T-helper 17 cell (primary cell): ENCODE measurements around the gene CAMK2D. TPM values are rescaled to one million over a fixed set of nuclear protein-coding genes. Genes with fewer than 3 reads are reported as not detected.

Experiments
- ATAC-seq: fragments of 150-1000 bp; cut with Tn5 transposase; 2 replicates; pipeline ENCODE4 v1.10.0; 2021; ENCODE audit warnings: mild to moderate bottlenecking, moderate library complexity
- DNase-seq, 3 donors: peaks; one replicate each; pipeline versions ENCODE4 v3.0.0 to v3.0.0-alpha.2; 2020 to 2021
- H3K9me3 ChIP-seq: one replicate; pipeline ENCODE4 v1.7.0; 2013; ENCODE audit warnings: low read length, mild to moderate bottlenecking; ENCODE audit not compliant: control insufficient read depth, poor library complexity, severe bottlenecking
- H3K27ac Mint-ChIP-seq: one replicate; pipeline ENCODE4 v1.8.0; 2022; ENCODE audit warnings: mild to moderate bottlenecking, moderate library complexity, mixed read lengths
- H3K27me3 Mint-ChIP-seq: one replicate; pipeline ENCODE4 v1.8.0; 2022; ENCODE audit warnings: mixed read lengths
- H3K36me3 Mint-ChIP-seq: one replicate; pipeline ENCODE4 v1.8.0; 2022; ENCODE audit warnings: low read depth, mixed read lengths
- H3K4me1 Mint-ChIP-seq: one replicate; pipeline ENCODE4 v1.8.0; 2022; ENCODE audit warnings: mild to moderate bottlenecking, mixed read lengths
- H3K4me3 Mint-ChIP-seq: one replicate; pipeline ENCODE4 v1.8.0; 2022; ENCODE audit warnings: mild to moderate bottlenecking, moderate library complexity, mixed read lengths
- total RNA-seq, 4 donors: library from RNA in 2 of 4; stranded (reverse) in 2 of 4; gene quantifications; one replicate each; pipeline ENCODE4 v1.2.3 and lab custom pipeline; 2022 to 2026

CAMK2D gene
- total RNA-seq, 2 donors from 2014 or later, result 28.6 to 31.6 TPM

- no peak overlapping the region for H3K27ac Mint-ChIP-seq
- H3K9me3 ChIP-seq, result no peaks in the 10 kb centered on the region
- DNase-seq (no peak), ATAC-seq (peak; percentile 36)
- no peaks in the 10 kb centered on the region for H3K27me3 Mint-ChIP-seq
- peaks cover 7% of the 10 kb centered on the region for H3K36me3 Mint-ChIP-seq
- no peak overlapping the region for H3K4me3 Mint-ChIP-seq
- peaks cover 9% of the 10 kb centered on the region for H3K4me1 Mint-ChIP-seq
These were observed 172.5 kb downstream of the CAMK2D start for GRCh38 chr4:113588895-113589668.

GRCh38 chr4:113587640-113588275, 173.8 kb downstream of the CAMK2D start:
- Mint-ChIP-seq H3K36me3 (peaks cover 7% of the 10 kb centered on the region), H3K27me3 (no peaks in the 10 kb centered on the region), H3K4me1 (peaks cover 4% of the 10 kb centered on the region), H3K4me3 (no peak overlapping the region), H3K27ac (no peak overlapping the region)
- no peaks in the 10 kb centered on the region for H3K9me3 ChIP-seq
- DNase-seq (no peak), ATAC-seq (no peak)

GRCh38 chr4:113587156-113587555, 174.4 kb downstream of the CAMK2D start:
- no peak for ATAC-seq
- no peaks in the 10 kb centered on the region for H3K9me3 ChIP-seq
- no peak overlapping the region for H3K4me3 Mint-ChIP-seq
- peaks cover 7% of the 10 kb centered on the region for H3K36me3 Mint-ChIP-seq
- no peaks in the 10 kb centered on the region for H3K27me3 Mint-ChIP-seq
- H3K4me1 Mint-ChIP-seq, result peaks cover 4% of the 10 kb centered on the region
- DNase-seq, result no peak
- H3K27ac Mint-ChIP-seq, result no peak overlapping the region

GRCh38 chr4:113586072-113586471, 175.5 kb downstream of the CAMK2D start:
- Mint-ChIP-seq H3K27me3 (no peaks in the 10 kb centered on the region), H3K27ac (no peak overlapping the region), H3K4me3 (no peak overlapping the region), H3K4me1 (peaks cover 9% of the 10 kb centered on the region), H3K36me3 (peaks cover 11% of the 10 kb centered on the region)
- ATAC-seq (no peak), DNase-seq (no peak)
- no peaks in the 10 kb centered on the region for H3K9me3 ChIP-seq

- H3K9me3 ChIP-seq, result no peaks in the 10 kb centered on the region
- Mint-ChIP-seq H3K27ac (no peak overlapping the region), H3K4me3 (no peak overlapping the region), H3K4me1 (peaks cover 10% of the 10 kb centered on the region), H3K27me3 (no peaks in the 10 kb centered on the region), H3K36me3 (peaks cover 11% of the 10 kb centered on the region)
- no peak for DNase-seq
- ATAC-seq, result no peak
These were observed 177.0 kb downstream of the CAMK2D start for GRCh38 chr4:113584407-113585150.

- Mint-ChIP-seq H3K4me3 (no peak overlapping the region), H3K4me1 (peaks cover 21% of the 10 kb centered on the region), H3K27ac (no peak overlapping the region), H3K27me3 (no peaks in the 10 kb centered on the region), H3K36me3 (peaks cover 12% of the 10 kb centered on the region)
- no peaks in the 10 kb centered on the region for H3K9me3 ChIP-seq
- DNase-seq (no peak), ATAC-seq (no peak)
These were observed 178.8 kb downstream of the CAMK2D start for GRCh38 chr4:113582737-113583136.

GRCh38 chr4:113579360-113579759, 182.2 kb downstream of the CAMK2D start:
- ATAC-seq (no peak), DNase-seq (no peak)
- H3K9me3 ChIP-seq, result no peaks in the 10 kb centered on the region
- Mint-ChIP-seq H3K36me3 (peaks cover 12% of the 10 kb centered on the region), H3K27me3 (no peaks in the 10 kb centered on the region), H3K4me1 (peaks cover 43% of the 10 kb centered on the region), H3K27ac (no peak overlapping the region), H3K4me3 (no peak overlapping the region)

GRCh38 chr4:113576947-113577678, 184.4 kb downstream of the CAMK2D start:
- Mint-ChIP-seq H3K36me3 (peaks cover 10% of the 10 kb centered on the region), H3K4me1 (peaks cover 45% of the 10 kb centered on the region), H3K27ac (peak overlapping the region; percentile 76), H3K4me3 (peak overlapping the region; percentile 67), H3K27me3 (no peaks in the 10 kb centered on the region)
- ATAC-seq (no peak), DNase-seq (no peak)
- no peaks in the 10 kb centered on the region for H3K9me3 ChIP-seq

- peaks cover 43% of the 10 kb centered on the region for H3K4me1 Mint-ChIP-seq
- peak overlapping the region; percentile 76 for H3K27ac Mint-ChIP-seq
- DNase-seq (no peak), ATAC-seq (no peak)
- H3K27me3 Mint-ChIP-seq, result no peaks in the 10 kb centered on the region
- H3K9me3 ChIP-seq, result no peaks in the 10 kb centered on the region
- peaks cover 6% of the 10 kb centered on the region for H3K36me3 Mint-ChIP-seq
- peak overlapping the region; percentile 71 for H3K4me3 Mint-ChIP-seq
These were observed 186.1 kb downstream of the CAMK2D start for GRCh38 chr4:113575401-113575800.

GRCh38 chr4:113574636-113575103, 186.9 kb downstream of the CAMK2D start:
- H3K27ac Mint-ChIP-seq, result no peak overlapping the region
- H3K4me1 Mint-ChIP-seq, result peaks cover 44% of the 10 kb centered on the region
- DNase-seq, result no peak
- H3K36me3 Mint-ChIP-seq, result peaks cover 8% of the 10 kb centered on the region
- ATAC-seq, result no peak
- H3K27me3 Mint-ChIP-seq, result no peaks in the 10 kb centered on the region
- no peak overlapping the region for H3K4me3 Mint-ChIP-seq
- H3K9me3 ChIP-seq, result no peaks in the 10 kb centered on the region

GRCh38 chr4:113572620-113573019, 188.9 kb downstream of the CAMK2D start:
- ATAC-seq, result no peak
- peaks cover 4% of the 10 kb centered on the region for H3K36me3 Mint-ChIP-seq
- H3K27me3 Mint-ChIP-seq, result no peaks in the 10 kb centered on the region
- no peak overlapping the region for H3K27ac Mint-ChIP-seq
- H3K4me3 Mint-ChIP-seq, result no peak overlapping the region
- peaks cover 38% of the 10 kb centered on the region for H3K4me1 Mint-ChIP-seq
- no peaks in the 10 kb centered on the region for H3K9me3 ChIP-seq
- DNase-seq, result no peak

GRCh38 chr4:113566015-113566795, 195.3 kb downstream of the CAMK2D start:
- H3K36me3 Mint-ChIP-seq, result peaks cover 7% of the 10 kb centered on the region
- H3K27ac Mint-ChIP-seq, result no peak overlapping the region
- no peaks in the 10 kb centered on the region for H3K9me3 ChIP-seq
- ATAC-seq (no peak), DNase-seq (no peak)
- peaks cover 44% of the 10 kb centered on the region for H3K4me1 Mint-ChIP-seq
- H3K4me3 Mint-ChIP-seq, result peak overlapping the region; percentile 65
- H3K27me3 Mint-ChIP-seq, result no peaks in the 10 kb centered on the region
